Activated CD8-positive, alpha-beta memory T cell treated with anti-CD3 and anti-CD28 coated beads for 36 hours (primary cell): ENCODE results near the gene PARVB. TPM values are rescaled to one million over a fixed set of nuclear protein-coding genes. Genes with fewer than 3 reads are reported as not detected.
"Not testable (repeated sequence)": the region's sequence is repeated elsewhere in the genome, so short reads cannot be mapped to it uniquely, and the experiment has no call there.

ENCODE experiments used
- CTCF ChIA-PET: fragments of 350-600 bp; sonication (Branson Sonifier 250); formaldehyde crosslinking; loops from one replicate; lab custom pipeline; 2021; ENCODE audit warnings: antibody characterized with exemption; lab: Charles Lee
- POLR2A ChIA-PET: fragments of 350-600 bp; sonication (Branson Sonifier 250); formaldehyde crosslinking; loops from one replicate; lab custom pipeline; 2021; ENCODE audit warnings: antibody characterized with exemption; lab: Charles Lee
- total RNA-seq, 2 experiments: library from RNA; stranded (reverse); gene quantifications; one replicate each; pipeline ENCODE4 v1.2.3, GENCODE V29; 2021

The PARVB gene
- total RNA-seq, 2 experiments from 2014 or later, result 94.0 to 101 TPM

DNA sequence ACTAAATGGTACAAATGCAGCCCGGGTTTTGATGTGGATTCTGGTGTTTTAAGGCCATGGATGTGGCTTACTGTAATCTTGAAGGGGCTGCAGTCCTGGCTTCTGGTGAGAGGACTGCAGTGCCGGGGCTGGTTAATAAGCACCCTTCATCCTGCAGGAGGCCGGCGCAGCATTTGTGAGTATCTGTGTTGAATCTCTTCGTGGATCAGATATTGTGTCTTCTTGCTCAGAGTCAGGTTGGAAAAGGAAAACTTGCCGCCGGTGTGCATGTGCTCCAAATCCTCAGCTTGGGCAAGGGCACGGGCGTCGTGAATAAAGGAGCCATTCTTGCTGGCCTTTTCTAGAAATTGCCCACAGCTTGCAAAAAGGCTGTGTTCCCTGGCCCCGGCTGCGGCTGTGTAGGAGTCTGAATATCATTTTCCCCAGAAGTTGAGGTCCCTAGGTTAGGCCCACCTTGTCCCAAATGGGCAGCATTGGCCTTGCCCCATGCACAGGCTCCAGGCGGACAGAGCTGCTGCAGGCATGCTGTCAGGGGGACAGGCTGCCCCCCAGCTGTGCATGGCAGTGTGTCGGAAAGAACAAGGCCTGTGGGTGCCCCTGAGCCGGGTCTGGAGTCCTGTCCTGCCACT lies 28.9 kb upstream of the PARVB start:
- CTCF ChIA-PET, result interaction anchor here (1.0 to 1.5 kb wide), 4 partner anchors 86 to 632 kb away, joined by 3 to 5 read pairs (median 4); no protein-coding TSS in a partner anchor

DNA sequence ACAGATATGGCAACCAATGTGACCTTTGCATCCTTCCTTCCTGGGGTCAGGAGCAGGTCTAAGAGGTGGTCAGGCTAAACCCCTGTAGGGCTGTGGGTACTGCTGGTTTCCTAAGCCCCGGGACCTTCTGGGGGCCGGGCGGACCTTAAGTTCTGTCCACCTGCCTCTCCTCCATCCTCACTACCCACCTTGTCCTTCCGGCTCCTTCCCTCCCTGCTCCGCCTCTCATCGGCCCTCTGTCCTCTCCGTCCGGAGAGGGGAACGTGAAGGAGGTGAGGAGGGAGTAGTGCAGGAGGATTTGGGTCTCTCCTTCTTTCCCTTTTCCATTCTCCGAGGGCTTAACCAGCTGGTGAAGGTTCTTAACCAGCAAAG lies 28.3 kb upstream of the PARVB start:
- ChIA-PET POLR2A (no interaction called here), CTCF (interaction anchor here (1.3 to 1.7 kb wide), 4 partner anchors 88 to 631 kb away, joined by 3 to 6 read pairs (median 4); no protein-coding TSS in a partner anchor)

More for the DNA sequence above, 28.9 kb upstream of the PARVB start:
- POLR2A ChIA-PET, result no interaction called here

DNA sequence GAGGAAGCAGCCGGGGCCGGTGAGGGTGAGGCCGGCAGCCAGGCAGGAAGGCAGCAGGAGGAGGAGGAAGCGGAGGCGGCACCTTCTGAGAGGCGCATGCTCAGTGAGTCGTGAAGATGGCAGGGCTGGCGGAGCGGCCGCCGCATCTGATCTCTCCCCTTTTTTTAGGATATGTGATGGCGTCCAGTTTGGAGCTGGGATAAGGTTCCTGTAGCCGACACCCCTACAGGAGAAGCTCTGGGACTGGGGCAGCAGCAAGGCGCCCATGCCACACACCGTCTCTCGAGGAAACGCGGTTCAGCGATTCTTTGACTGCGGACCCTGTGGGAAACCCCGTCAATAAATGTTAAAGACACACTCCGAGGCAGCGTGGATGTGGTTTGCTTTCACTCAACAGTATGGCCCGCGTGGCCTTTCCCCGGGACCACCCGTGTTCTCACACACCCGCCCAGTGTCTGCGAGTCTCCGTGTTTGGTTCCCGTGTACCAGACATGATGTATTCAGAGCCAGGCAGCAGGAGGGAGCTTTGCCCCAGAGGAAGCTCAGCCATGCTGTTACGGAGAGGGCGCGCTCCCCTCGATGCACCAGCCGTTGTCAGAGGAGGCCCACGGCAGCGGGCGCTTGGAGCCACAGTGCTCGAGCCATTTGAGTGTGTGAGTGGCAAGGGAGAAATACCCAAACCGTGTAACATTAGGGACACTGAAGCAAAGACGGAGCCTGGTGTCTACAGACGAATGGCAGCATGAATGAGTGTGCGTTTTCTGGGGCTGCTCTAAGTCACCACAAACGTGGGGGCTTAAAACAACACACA lies 27.7 kb upstream of the PARVB start:
- CTCF ChIA-PET, result interaction anchor here (1.3 to 1.7 kb wide), 3 partner anchors 87 to 631 kb away, joined by 3 to 6 read pairs (median 5); no protein-coding TSS in a partner anchor

GRCh38 chr22:43996981-43997265 lies 27.2 kb upstream of the PARVB start:
- POLR2A ChIA-PET, result interaction anchor here (0.6 to 1.0 kb wide), 2 partner anchors 27 to 371 kb away, joined by 3 to 10 read pairs; no protein-coding TSS in a partner anchor
- CTCF ChIA-PET, result interaction anchor here (1.5 to 1.7 kb wide), 2 partner anchors 89 to 630 kb away, joined by 3 to 6 read pairs; no protein-coding TSS in a partner anchor

More for the DNA sequence above, 27.7 kb upstream of the PARVB start:
- POLR2A ChIA-PET, result interaction anchor here (0.6 to 1.0 kb wide), 2 partner anchors 27 to 372 kb away, joined by 3 to 10 read pairs; no protein-coding TSS in a partner anchor

DNA sequence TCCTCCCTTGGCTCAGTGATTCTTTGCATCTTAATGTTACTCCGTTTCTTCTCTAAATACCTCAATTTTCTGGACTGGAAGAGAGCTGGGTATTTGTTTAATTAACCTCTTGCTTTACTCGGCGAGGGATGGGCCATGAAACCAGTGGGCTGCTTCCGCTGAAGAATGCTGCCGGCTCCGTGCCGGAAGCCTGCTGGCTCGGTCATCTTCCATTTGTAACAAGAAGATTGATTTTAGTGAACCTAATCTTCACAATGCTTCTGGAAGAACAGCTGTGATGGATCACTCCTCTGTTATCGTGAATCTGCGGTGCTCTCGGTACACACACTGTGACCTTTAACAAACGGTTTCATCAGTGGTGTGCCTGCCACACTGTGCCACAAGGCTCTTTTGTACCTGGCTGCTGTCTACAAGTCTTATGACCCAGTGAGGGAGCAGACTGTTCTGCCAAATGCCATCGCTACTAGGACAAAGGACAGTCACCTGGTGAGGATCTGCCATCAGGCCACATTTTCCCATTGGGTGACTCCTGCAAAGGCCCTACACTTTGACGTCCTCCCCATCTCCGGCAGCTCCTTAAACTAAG lies 25.3 kb upstream of the PARVB start:
- POLR2A ChIA-PET, result no interaction called here

GRCh38 chr22:43999378-43999777 lies 24.7 kb upstream of the PARVB start:
- ChIA-PET CTCF (interaction anchor here (0.9 kb wide), 1 partner anchor 86 kb away, joined by 3 read pairs; no protein-coding TSS in a partner anchor), POLR2A (no interaction called here)

More for the DNA sequence above, 25.3 kb upstream of the PARVB start:
- CTCF ChIA-PET, result interaction anchor here (0.6 kb wide), 1 partner anchor 60 kb away, joined by 3 read pairs; no protein-coding TSS in a partner anchor

GRCh38 chr22:44000123-44000522 lies 24.0 kb upstream of the PARVB start:
- ChIA-PET POLR2A (interaction anchor here (0.6 kb wide), 1 partner anchor 570 kb away, joined by 3 read pairs; no protein-coding TSS in a partner anchor), CTCF (interaction anchor here (0.9 kb wide), 1 partner anchor 86 kb away, joined by 3 read pairs; no protein-coding TSS in a partner anchor)

GRCh38 chr22:44001521-44001920 lies 22.6 kb upstream of the PARVB start:
- ChIA-PET POLR2A (no interaction called here), CTCF (no interaction called here)

- POLR2A ChIA-PET, result no interaction called here
- CTCF ChIA-PET, result interaction anchor here (1.8 kb wide), 1 partner anchor 9 kb away, joined by 6 read pairs; no protein-coding TSS in a partner anchor
These were observed 21.8 kb upstream of the PARVB start for GRCh38 chr22:44002324-44002723.

- ChIA-PET POLR2A (no interaction called here), CTCF (interaction anchor here (0.6 to 1.8 kb wide), 2 partner anchors 10 to 432 kb away, joined by 3 to 6 read pairs; no protein-coding TSS in a partner anchor)
These were observed 21.1 kb upstream of the PARVB start for GRCh38 chr22:44002997-44003396.

DNA sequence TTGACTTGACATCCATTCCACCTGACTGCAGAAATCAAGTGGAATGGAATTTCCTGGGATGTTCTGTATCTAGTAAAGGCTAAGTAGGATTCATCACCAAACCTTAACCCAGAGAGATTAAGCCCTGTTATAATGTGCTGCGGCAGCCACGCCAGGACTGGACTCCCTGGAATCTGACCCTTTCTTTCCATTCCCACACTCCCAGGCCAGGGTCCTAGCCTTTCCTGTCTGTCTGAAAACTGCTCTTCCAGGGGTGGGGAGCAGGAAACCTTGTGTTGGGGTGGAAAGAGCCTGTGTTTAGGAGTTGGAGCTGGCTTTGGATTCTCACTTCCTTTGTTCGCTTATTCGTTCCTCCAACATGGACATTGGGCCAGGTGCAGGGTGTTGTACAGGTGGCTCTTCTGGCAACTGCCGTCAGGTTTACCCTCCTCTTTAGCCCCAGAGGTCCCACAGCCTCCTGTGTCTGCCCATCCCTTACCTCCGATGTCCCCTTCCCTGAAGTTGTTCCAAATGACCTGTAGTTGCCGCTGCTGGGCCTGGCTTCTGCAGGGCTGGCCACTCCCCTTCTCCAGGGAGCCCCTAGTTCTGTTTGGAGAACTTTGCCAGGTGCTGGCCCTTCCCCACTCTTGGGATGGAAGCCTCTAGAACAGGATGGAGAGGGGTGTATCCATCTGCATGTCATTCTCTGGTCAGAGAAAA lies 20.5 kb upstream of the PARVB start:
- CTCF ChIA-PET, result interaction anchor here (0.6 to 1.8 kb wide), 2 partner anchors 10 to 431 kb away, joined by 3 to 6 read pairs; no protein-coding TSS in a partner anchor

DNA sequence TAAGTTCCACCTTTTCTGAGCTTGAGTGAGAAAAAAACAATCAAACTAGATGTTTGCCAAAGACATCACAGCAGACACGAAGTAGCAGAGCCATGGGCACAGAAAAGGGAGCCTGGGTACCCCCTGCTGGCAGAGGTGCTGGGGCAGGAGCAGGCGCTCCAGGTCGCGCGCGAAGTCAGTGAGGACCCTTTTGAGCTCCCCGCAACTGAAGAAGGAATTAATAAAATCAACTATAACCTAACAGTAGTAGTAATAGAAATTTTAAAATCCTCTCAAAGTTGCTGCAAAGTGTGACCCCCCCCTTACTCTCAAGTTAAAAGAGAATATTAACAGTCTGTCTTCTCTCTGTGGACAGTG lies 20.0 kb upstream of the PARVB start:
- ChIA-PET POLR2A (interaction anchor here (0.6 kb wide), 1 partner anchor 11 kb away, joined by 4 read pairs; no protein-coding TSS in a partner anchor), CTCF (interaction anchor here (1.8 kb wide), 1 partner anchor 11 kb away, joined by 6 read pairs; no protein-coding TSS in a partner anchor)

More for the DNA sequence above, 20.5 kb upstream of the PARVB start:
- POLR2A ChIA-PET, result no interaction called here

DNA sequence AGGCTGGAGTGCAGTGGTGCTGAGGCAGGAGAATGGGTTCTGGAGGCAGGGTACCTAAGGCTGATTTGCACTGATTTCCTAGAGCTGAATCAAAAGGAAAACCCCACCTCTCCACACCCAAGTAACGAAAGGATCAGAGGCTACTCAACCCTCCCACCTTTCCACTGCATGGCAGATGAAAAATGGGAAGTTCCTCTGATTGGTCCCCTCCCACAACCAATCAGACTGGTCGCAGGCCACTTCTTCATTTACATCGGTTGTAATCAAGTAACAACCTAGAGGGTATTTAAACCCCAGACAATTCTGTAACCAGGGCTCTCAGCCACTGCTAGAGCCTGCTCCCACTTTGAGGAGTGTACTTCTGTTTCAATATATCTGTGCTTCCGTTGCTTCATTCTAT lies 18.6 kb upstream of the PARVB start:
- ChIA-PET POLR2A (no interaction called here), CTCF (no interaction called here)

GRCh38 chr22:44012162-44012561 lies 11.9 kb upstream of the PARVB start:
- CTCF ChIA-PET, result no interaction called here
- POLR2A ChIA-PET, result no interaction called here

DNA sequence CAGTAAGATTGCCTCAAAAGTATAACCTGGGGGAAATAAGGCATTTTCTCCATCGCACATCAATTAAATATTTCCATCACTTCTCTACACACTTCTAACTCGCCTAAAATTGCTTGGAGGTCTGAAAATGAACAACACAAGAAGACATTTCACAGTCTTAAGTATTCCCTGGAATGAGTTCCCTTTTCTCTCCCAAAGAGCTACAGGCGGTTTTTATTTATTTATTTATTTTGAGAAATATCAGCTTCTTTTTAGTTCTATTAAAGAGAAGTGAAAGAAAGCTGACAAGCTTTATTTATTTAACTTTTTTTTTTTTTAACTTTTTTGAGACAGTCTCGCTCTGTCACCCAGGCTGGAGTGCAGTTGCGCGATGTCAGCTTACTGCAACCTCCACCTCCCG lies 11.5 kb upstream of the PARVB start:
- ChIA-PET CTCF (no interaction called here), POLR2A (no interaction called here)

GRCh38 chr22:44014241-44014640 lies 9.9 kb upstream of the PARVB start:
- POLR2A ChIA-PET, result no interaction called here
- CTCF ChIA-PET, result interaction anchor here (0.6 to 1.0 kb wide), 2 partner anchors 21 to 97 kb away, joined by 3 read pairs; no protein-coding TSS in a partner anchor

- POLR2A ChIA-PET, CTCF ChIA-PET: not testable (repeated sequence)
These were observed 7.5 kb upstream of the PARVB start for GRCh38 chr22:44016586-44016985.

- CTCF ChIA-PET, result no interaction called here
These were observed 5.5 kb upstream of the PARVB start for GRCh38 chr22:44018594-44018993.

GRCh38 chr22:44019416-44019815 lies 4.7 kb upstream of the PARVB start:
- ChIA-PET POLR2A (no interaction called here), CTCF (no interaction called here)

More at GRCh38 chr22:44018594-44018993, 5.5 kb upstream of the PARVB start:
- POLR2A ChIA-PET, result no interaction called here
